Stimulated activated CD4-positive, alpha-beta T cell treated with anti-CD3 and anti-CD28 coated beads, Interleukin-1b, Interleukin-23, amount 100 ng/mL, for 4 hours (primary cell): ENCODE measurements around the gene SLCO3A1.
"Not testable (repeated sequence)": the region's sequence is repeated elsewhere in the genome, so short reads cannot be mapped to it uniquely, and the experiment has no call there.

Source experiments
- DNase-seq, 2 donors: peaks; one replicate each; pipeline ENCODE4 v3.0.0-alpha.2; 2020; ENCODE audit warnings: low read depth in 2 of 2

SLCO3A1 gene

DNA sequence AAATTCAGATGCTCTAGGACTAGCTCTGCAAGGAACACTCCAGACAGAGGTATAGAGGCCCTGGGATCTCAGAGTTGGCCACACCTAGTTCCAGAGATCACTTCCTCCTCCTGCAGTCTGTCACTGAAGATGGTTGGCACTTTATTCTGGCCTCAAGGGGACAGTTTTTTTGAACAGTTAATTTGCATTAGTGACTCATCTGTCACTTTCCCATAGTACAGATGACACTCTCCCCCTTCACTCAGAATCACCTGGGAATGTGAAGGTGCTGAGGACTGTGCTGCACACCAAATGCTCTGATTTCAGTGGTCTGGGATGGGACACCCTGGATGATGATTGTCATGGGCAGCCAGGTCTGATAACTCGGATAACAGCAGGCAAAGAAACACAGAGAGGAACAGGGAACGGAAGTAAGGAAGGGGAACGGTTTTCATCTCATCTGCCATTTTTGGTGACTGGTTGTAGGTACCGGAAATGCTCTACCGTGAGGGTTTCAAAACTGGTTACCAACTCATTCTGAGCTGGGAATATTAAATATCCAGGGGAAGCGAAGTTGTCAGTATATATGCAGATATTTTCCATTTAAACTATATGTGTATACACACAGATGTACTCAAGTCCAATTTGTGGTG, 307.6 kb downstream of the SLCO3A1 start:
- DNase-seq, result no peak

GRCh38 chr15:92162657-92163056, 309.1 kb downstream of the SLCO3A1 start:
- DNase-seq, result no peak

GRCh38 chr15:92163641-92164040, 310.1 kb downstream of the SLCO3A1 start:
- no peak for DNase-seq

DNA sequence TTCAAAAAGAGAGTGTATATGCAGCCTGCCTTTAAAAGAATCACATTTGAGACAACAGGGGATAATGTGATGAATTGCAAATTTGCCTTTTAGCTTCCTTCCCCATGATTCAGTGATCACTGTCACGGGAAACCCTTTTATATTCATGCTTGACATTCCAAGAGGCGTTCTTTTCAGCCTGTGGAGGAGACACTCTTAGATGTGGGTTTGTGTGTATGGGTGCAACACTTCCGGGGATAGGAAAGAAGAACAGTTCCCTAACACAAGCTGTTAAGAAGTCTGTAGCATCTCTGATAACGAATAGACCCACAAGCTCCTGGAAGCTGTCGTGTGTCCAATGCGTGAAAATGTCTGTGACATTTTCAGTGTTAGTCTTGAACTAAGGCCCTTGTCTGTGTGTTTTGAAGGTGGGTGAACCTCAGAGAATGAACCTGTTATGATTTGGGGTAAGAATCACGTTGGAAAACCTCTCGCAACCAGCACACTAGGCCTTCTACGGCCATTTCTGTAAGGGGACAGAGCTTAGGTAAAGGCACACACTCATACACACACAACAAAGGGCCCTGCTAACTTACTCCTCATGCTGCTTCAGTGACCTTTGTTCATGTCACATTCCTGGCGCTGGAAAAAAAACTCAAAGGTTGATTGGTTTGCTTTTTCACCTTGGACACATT, 311.0 kb downstream of the SLCO3A1 start:
- no peak for DNase-seq

DNA sequence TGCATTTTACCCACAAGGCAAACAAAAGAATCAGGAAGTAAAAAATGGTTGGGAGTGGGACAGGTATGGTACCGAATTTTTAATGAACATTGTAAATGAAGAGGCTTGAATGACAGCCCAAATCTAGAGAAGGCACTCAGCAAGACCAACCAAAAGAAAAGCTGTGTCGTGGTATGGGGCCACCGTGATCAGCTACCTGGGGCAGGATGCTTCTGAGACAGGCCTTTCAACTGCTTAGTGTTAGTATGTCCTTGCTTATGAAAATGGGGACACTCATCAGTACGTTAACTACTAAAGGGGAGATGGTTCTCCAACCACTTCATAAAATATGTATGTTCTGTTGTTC, 311.5 kb downstream of the SLCO3A1 start:
- no peak for DNase-seq

- DNase-seq, result no peak
These were observed 312.5 kb downstream of the SLCO3A1 start for GRCh38 chr15:92166029-92166428.

- DNase-seq, result no peak
These were observed 313.4 kb downstream of the SLCO3A1 start for GRCh38 chr15:92166751-92167405.

- no peak for DNase-seq
These were observed 313.9 kb downstream of the SLCO3A1 start for GRCh38 chr15:92167451-92167850.

DNA sequence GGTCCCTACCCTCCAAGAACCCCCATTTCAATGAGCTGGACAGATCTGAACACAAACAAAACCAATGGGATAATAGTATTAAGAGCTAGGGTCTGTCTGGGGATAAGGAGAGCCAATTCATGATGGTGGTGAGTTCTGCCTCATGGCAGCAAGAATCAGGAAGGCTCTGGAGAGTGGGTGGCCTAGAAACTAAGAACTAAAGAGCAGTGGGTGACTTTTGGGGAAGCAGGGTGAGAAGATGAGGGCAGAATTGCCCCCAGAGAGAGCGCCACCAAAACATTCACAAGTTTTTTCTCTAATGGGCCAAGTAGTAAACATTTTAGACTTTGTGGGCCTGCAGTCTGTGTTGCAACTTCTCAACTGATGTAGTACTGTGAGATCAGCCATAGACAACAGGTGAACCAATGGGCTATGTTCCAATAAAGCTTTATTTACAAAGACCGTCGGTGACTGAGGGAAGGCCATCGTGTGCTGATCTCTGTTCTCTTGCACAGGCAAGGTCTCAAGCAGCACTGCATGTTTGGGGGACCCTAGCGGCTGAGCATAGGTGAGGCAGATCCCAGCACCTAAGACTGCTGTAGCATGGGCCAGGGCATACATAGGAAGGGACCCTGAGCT, 314.7 kb downstream of the SLCO3A1 start:
- no peak for DNase-seq

- no peak for DNase-seq
These were observed 317.4 kb downstream of the SLCO3A1 start for GRCh38 chr15:92170897-92171296.

DNA sequence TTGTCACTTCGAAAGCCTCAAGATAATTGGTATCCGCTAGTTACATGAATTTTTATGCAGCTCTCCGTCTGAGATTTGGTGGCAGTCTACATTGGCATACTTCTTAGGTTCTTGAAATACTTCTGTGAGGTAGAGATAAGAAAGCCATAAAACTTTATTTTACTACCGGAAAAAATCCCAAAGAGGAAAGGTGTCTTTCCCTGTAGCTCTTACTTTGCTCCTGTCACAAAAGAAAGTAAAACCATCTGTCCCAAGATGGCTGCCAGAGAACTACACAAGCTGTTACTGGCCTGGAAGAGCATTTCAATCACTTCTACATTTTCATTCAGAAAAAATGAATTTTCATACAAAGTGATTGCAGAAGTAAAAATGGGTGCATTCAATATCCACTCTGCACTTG, 325.4 kb downstream of the SLCO3A1 start:
- DNase-seq, result no peak

DNA sequence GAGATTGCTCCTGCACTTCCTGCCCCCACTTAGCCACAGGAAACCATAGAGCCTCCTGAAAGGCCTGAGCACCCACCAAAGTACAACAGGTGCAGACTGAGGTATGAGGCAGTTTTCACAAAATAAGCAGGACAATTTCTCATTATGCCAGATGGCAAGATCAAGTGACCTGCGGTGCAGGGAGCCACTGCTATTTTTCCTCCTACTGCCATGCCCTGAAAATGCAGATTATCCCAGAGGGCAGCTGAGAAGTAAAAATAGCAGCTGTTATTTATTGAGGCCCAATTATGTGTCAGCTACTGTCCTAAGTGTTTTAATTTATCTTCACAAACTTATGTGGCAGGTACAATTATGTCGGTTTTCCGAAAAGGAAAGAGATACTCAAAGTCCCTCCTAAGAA, 330.6 kb downstream of the SLCO3A1 start:
- DNase-seq, result no peak

- no peak for DNase-seq
These were observed 331.2 kb downstream of the SLCO3A1 start for GRCh38 chr15:92184679-92185230.

DNA sequence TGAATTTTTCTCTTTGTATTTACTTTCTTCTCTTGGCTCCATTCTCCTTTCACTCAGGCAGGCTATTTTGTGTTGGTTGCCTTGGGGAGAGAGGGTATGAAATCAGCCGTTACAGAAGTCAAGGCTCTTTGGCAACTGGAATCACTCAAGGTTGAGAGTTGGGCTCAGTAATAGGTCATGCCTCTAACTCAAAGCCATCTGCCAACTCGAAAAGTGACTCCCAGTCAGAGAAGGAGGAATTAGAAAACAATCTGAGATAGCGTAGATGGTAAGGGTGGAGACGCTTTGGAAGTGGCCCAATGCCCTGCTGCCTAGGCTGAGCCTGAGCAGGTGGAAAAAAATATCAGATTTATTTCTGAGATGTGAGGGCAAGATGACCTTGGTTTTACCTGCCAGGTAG, 334.5 kb downstream of the SLCO3A1 start:
- DNase-seq, result no peak

DNA sequence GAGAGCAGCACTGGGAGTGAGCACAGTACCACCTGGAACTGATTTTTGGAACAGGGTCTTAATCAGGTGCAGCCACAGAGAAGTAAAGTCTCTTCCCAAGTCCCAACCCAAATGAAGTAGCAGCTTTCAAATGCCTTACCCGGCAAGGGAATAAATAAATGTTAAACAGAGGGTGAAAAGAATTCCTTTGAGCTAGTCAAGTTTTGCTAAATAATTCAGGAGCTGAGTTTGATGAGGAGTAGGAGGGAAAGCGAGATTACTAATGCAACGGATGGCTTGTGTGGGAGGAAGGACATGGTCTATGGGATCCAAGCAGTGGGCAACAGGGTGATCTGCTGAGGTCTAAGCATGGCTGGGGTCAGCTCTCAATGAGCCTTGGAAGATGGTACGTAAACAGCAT, 335.7 kb downstream of the SLCO3A1 start:
- no peak for DNase-seq

DNA sequence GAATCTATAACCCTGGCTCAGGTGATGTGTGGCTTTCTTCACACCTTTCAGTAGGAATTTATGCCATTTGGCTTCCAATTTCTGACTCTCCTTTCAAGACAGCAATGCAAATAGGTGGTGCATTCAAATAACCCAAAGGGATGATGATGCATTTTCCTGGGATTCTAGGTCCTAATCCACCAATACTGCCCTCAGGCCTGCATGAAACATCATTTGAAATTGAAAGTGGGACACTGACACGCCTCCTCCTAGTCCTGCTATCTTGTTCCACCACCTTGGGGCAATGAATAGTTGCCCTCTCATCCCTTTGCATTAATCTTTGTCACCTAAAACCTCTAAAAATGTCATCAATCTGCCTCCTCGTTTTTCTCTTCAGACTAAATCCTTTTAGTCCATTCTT, 341.7 kb downstream of the SLCO3A1 start:
- DNase-seq, result no peak

DNA sequence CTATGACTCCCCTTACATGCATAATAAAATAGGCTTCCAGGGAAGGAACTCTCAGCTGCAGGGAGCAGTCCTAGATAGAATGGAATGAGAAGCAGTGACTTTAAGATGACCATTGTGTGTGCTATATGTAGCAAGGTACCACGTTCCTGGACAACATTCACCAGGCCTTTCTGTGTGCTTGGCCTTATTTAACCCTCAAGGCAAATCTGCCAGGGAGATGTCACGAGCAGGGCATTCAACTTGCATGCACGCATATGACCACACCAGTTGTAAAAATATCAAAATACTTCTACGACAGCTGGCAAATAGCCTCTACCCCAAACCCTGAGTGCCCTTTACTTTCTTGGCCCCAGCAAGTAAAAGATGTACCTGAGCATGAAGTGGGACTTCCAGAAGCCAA, 342.8 kb downstream of the SLCO3A1 start:
- DNase-seq, result no peak

DNA sequence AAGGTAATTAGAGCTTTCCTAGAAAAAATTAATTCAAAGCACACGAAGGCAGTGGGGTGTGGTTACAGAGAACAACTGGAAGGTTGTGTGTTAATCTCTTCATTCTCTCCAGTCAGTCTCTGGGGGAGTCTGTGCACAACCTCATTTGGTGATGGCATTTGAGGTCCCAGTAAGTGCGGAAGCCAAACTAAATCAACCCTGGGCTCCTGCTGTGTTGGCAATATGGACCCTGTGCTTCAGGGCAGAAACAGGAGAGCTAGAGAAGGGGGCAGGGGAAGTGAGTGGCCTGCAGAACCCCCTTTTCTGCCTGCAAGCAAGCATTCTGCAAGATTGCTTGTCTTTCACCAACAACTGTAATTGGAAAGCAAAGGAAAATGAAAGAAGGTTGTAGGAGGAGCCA, 344.2 kb downstream of the SLCO3A1 start:
- DNase-seq, result no peak

GRCh38 chr15:92200891-92201290, 347.4 kb downstream of the SLCO3A1 start:
- DNase-seq, result no peak

- DNase-seq, result no peak
These were observed 351.8 kb downstream of the SLCO3A1 start for GRCh38 chr15:92205255-92205739.

- not testable (repeated sequence) for DNase-seq
These were observed 354.1 kb downstream of the SLCO3A1 start for GRCh38 chr15:92207601-92208000.
